ENCODE results near the gene VSNL1. TPM values are rescaled to one million over a fixed set of nuclear protein-coding genes. Genes with fewer than 3 reads are reported as not detected.

The VSNL1 gene
- total and polyA plus RNA-seq, 2 donors, result 0.47 to 1.4 TPM

GRCh38 chr2:17621781-17622180, 81.3 kb downstream of the VSNL1 start:
- H3K27ac ChIP-seq (ENCODE audit: low read depth in 1 of 2, low read length in 1 of 2), result no peak overlapping the region
- no peaks in the 10 kb centered on the region for H3K4me1 ChIP-seq (ENCODE audit: control insufficient read depth in 2 of 2, insufficient read depth in 2 of 2, low read length in 2 of 2)
- no peak for DNase-seq (ENCODE audit: low read depth in 6 of 9, low spot score in 9 of 9)
- H3K27me3 ChIP-seq (ENCODE audit: control insufficient read depth in 2 of 2, insufficient read depth in 1 of 2, low read length in 1 of 2), result no peaks in the 10 kb centered on the region
- H3K4me3 ChIP-seq (ENCODE audit: low read length in 2 of 2), result no peak overlapping the region
- WGBS, result 95% methylated on average over 2 of the region's 2 CpGs
- no peaks in the 10 kb centered on the region for H3K9me3 ChIP-seq (ENCODE audit: control insufficient read depth in 2 of 2, insufficient read depth in 1 of 2, low read length in 1 of 2)
- no peaks in the 10 kb centered on the region for H3K36me3 ChIP-seq (ENCODE audit: control insufficient read depth in 2 of 2, insufficient read depth in 2 of 2, low read length in 1 of 2)

GRCh38 chr2:17625446-17625845, 85.0 kb downstream of the VSNL1 start:
- Histone ChIP-seq H3K4me3 (ENCODE audit: low read length in 2 of 2) (no peak overlapping the region), H3K27me3 (ENCODE audit: control insufficient read depth in 2 of 2, insufficient read depth in 1 of 2, low read length in 1 of 2) (no peaks in the 10 kb centered on the region), H3K27ac (ENCODE audit: low read depth in 1 of 2, low read length in 1 of 2) (no peak overlapping the region), H3K4me1 (ENCODE audit: control insufficient read depth in 2 of 2, insufficient read depth in 2 of 2, low read length in 2 of 2) (no peaks in the 10 kb centered on the region), H3K36me3 (ENCODE audit: control insufficient read depth in 2 of 2, insufficient read depth in 2 of 2, low read length in 1 of 2) (no peaks in the 10 kb centered on the region), H3K9me3 (ENCODE audit: control insufficient read depth in 2 of 2, insufficient read depth in 1 of 2, low read length in 1 of 2) (no peaks in the 10 kb centered on the region)
- WGBS, result 97% methylated on average over 3 of the region's 3 CpGs
- DNase-seq (ENCODE audit: low read depth in 6 of 9, low spot score in 9 of 9), result no peak

- WGBS, result 49% methylated on average over 3 of the region's 3 CpGs
- H3K9me3 ChIP-seq (ENCODE audit: control insufficient read depth in 2 of 2, insufficient read depth in 1 of 2, low read length in 1 of 2), result no peaks in the 10 kb centered on the region
- H3K36me3 ChIP-seq (ENCODE audit: control insufficient read depth in 2 of 2, insufficient read depth in 2 of 2, low read length in 1 of 2), result no peaks in the 10 kb centered on the region
- H3K4me3 ChIP-seq (ENCODE audit: low read length in 2 of 2), result no peak overlapping the region
- no peaks in the 10 kb centered on the region for H3K27me3 ChIP-seq (ENCODE audit: control insufficient read depth in 2 of 2, insufficient read depth in 1 of 2, low read length in 1 of 2)
- DNase-seq (ENCODE audit: low read depth in 6 of 9, low spot score in 9 of 9), result no peak
- no peak overlapping the region for H3K27ac ChIP-seq (ENCODE audit: low read depth in 1 of 2, low read length in 1 of 2)
- no peaks in the 10 kb centered on the region for H3K4me1 ChIP-seq (ENCODE audit: control insufficient read depth in 2 of 2, insufficient read depth in 2 of 2, low read length in 2 of 2)
These were observed 86.5 kb downstream of the VSNL1 start for GRCh38 chr2:17626986-17627385.

GRCh38 chr2:17627434-17627833, 86.9 kb downstream of the VSNL1 start:
- Histone ChIP-seq H3K27ac (ENCODE audit: low read depth in 1 of 2, low read length in 1 of 2) (no peak overlapping the region), H3K9me3 (ENCODE audit: control insufficient read depth in 2 of 2, insufficient read depth in 1 of 2, low read length in 1 of 2) (no peaks in the 10 kb centered on the region), H3K27me3 (ENCODE audit: control insufficient read depth in 2 of 2, insufficient read depth in 1 of 2, low read length in 1 of 2) (no peaks in the 10 kb centered on the region), H3K36me3 (ENCODE audit: control insufficient read depth in 2 of 2, insufficient read depth in 2 of 2, low read length in 1 of 2) (no peaks in the 10 kb centered on the region), H3K4me1 (ENCODE audit: control insufficient read depth in 2 of 2, insufficient read depth in 2 of 2, low read length in 2 of 2) (no peaks in the 10 kb centered on the region), H3K4me3 (ENCODE audit: low read length in 2 of 2) (no peak overlapping the region)
- DNase-seq (ENCODE audit: low read depth in 6 of 9, low spot score in 9 of 9), result no peak
- WGBS, result 49% methylated on average over 2 of the region's 2 CpGs

GRCh38 chr2:17628349-17629261, 88.1 kb downstream of the VSNL1 start:
- Histone ChIP-seq H3K9me3 (ENCODE audit: control insufficient read depth in 2 of 2, insufficient read depth in 1 of 2, low read length in 1 of 2) (no peaks in the 10 kb centered on the region), H3K36me3 (ENCODE audit: control insufficient read depth in 2 of 2, insufficient read depth in 2 of 2, low read length in 1 of 2) (no peaks in the 10 kb centered on the region), H3K4me3 (ENCODE audit: low read length in 2 of 2) (no peak overlapping the region), H3K27me3 (ENCODE audit: control insufficient read depth in 2 of 2, insufficient read depth in 1 of 2, low read length in 1 of 2) (no peaks in the 10 kb centered on the region), H3K4me1 (ENCODE audit: control insufficient read depth in 2 of 2, insufficient read depth in 2 of 2, low read length in 2 of 2) (no peaks in the 10 kb centered on the region), H3K27ac (ENCODE audit: low read depth in 1 of 2, low read length in 1 of 2) (no peak overlapping the region)
- no peak for DNase-seq (ENCODE audit: low read depth in 6 of 9, low spot score in 9 of 9)
- WGBS, result 43% methylated on average over 2 of the region's 2 CpGs

GRCh38 chr2:17630089-17630488, 89.6 kb downstream of the VSNL1 start:
- no peak for DNase-seq (ENCODE audit: low read depth in 6 of 9, low spot score in 9 of 9)
- WGBS, result 99% methylated on average over 4 of the region's 4 CpGs
- Histone ChIP-seq H3K9me3 (ENCODE audit: control insufficient read depth in 2 of 2, insufficient read depth in 1 of 2, low read length in 1 of 2) (no peaks in the 10 kb centered on the region), H3K27ac (ENCODE audit: low read depth in 1 of 2, low read length in 1 of 2) (no peak overlapping the region), H3K4me1 (ENCODE audit: control insufficient read depth in 2 of 2, insufficient read depth in 2 of 2, low read length in 2 of 2) (no peaks in the 10 kb centered on the region), H3K27me3 (ENCODE audit: control insufficient read depth in 2 of 2, insufficient read depth in 1 of 2, low read length in 1 of 2) (no peaks in the 10 kb centered on the region), H3K4me3 (ENCODE audit: low read length in 2 of 2) (no peak overlapping the region), H3K36me3 (ENCODE audit: control insufficient read depth in 2 of 2, insufficient read depth in 2 of 2, low read length in 1 of 2) (no peaks in the 10 kb centered on the region)

- Histone ChIP-seq H3K4me1 (ENCODE audit: control insufficient read depth in 2 of 2, insufficient read depth in 2 of 2, low read length in 2 of 2) (no peaks in the 10 kb centered on the region), H3K4me3 (ENCODE audit: low read length in 2 of 2) (no peak overlapping the region), H3K9me3 (ENCODE audit: control insufficient read depth in 2 of 2, insufficient read depth in 1 of 2, low read length in 1 of 2) (no peaks in the 10 kb centered on the region), H3K27ac (ENCODE audit: low read depth in 1 of 2, low read length in 1 of 2) (no peak overlapping the region), H3K36me3 (ENCODE audit: control insufficient read depth in 2 of 2, insufficient read depth in 2 of 2, low read length in 1 of 2) (no peaks in the 10 kb centered on the region), H3K27me3 (ENCODE audit: control insufficient read depth in 2 of 2, insufficient read depth in 1 of 2, low read length in 1 of 2) (no peaks in the 10 kb centered on the region)
- DNase-seq (ENCODE audit: low read depth in 6 of 9, low spot score in 9 of 9), result no peak
- WGBS, result 96% methylated on average over 4 of the region's 4 CpGs
These were observed 94.5 kb downstream of the VSNL1 start for GRCh38 chr2:17634997-17635396.

- H3K27me3 ChIP-seq (ENCODE audit: control insufficient read depth in 2 of 2, insufficient read depth in 1 of 2, low read length in 1 of 2), result no peaks in the 10 kb centered on the region
- H3K4me1 ChIP-seq (ENCODE audit: control insufficient read depth in 2 of 2, insufficient read depth in 2 of 2, low read length in 2 of 2), result no peaks in the 10 kb centered on the region
- H3K36me3 ChIP-seq (ENCODE audit: control insufficient read depth in 2 of 2, insufficient read depth in 2 of 2, low read length in 1 of 2), result no peaks in the 10 kb centered on the region
- DNase-seq (ENCODE audit: low read depth in 6 of 9, low spot score in 9 of 9), result no peak
- no peak overlapping the region for H3K4me3 ChIP-seq (ENCODE audit: low read length in 2 of 2)
- H3K9me3 ChIP-seq (ENCODE audit: control insufficient read depth in 2 of 2, insufficient read depth in 1 of 2, low read length in 1 of 2), result no peaks in the 10 kb centered on the region
- WGBS, result 94% methylated on average over 3 of the region's 3 CpGs
- H3K27ac ChIP-seq (ENCODE audit: low read depth in 1 of 2, low read length in 1 of 2), result no peak overlapping the region
These were observed 95.8 kb downstream of the VSNL1 start for GRCh38 chr2:17636257-17636656.

- no peak overlapping the region for H3K27ac ChIP-seq (ENCODE audit: low read depth in 1 of 2, low read length in 1 of 2)
- WGBS, result 91% methylated on average over 8 of the region's 8 CpGs
- H3K9me3 ChIP-seq (ENCODE audit: control insufficient read depth in 2 of 2, insufficient read depth in 1 of 2, low read length in 1 of 2), result no peaks in the 10 kb centered on the region
- no peak overlapping the region for H3K4me3 ChIP-seq (ENCODE audit: low read length in 2 of 2)
- no peaks in the 10 kb centered on the region for H3K4me1 ChIP-seq (ENCODE audit: control insufficient read depth in 2 of 2, insufficient read depth in 2 of 2, low read length in 2 of 2)
- no peaks in the 10 kb centered on the region for H3K36me3 ChIP-seq (ENCODE audit: control insufficient read depth in 2 of 2, insufficient read depth in 2 of 2, low read length in 1 of 2)
- no peaks in the 10 kb centered on the region for H3K27me3 ChIP-seq (ENCODE audit: control insufficient read depth in 2 of 2, insufficient read depth in 1 of 2, low read length in 1 of 2)
- no peak for DNase-seq (ENCODE audit: low read depth in 6 of 9, low spot score in 9 of 9)
These were observed 96.8 kb downstream of the VSNL1 start for GRCh38 chr2:17637131-17637906.

All from thymus (tissue), 11 donors.